Coronary artery (tissue), 2 donors: Measurements from ENCODE around the gene IGF1.

ENCODE experiments used
- DNase-seq: peaks from one replicate; pipeline ENCODE4 v3.0.0-alpha.2; 2017; ENCODE audit warnings: low spot score
- H3K27ac ChIP-seq, 2 donors: fragments of 200-600 bp; sonication (generic); one replicate each; pipeline ENCODE4 v1.5.1; 2016 to 2019
- H3K4me3 ChIP-seq: fragments of 200-600 bp; sonication (generic); 2 replicates; pipeline ENCODE4 v1.5.1; 2016; ENCODE audit warnings: mild to moderate bottlenecking, moderate library complexity
- CTCF ChIP-seq: fragments of 200-600 bp; sonication (generic); IDR thresholded peaks from one replicate; pipeline ENCODE4 v1.5.1; 2019; ENCODE audit warnings: antibody characterized with exemption

The IGF1 gene

GRCh38 chr12:102465762-102466560 lies 14.4 kb downstream of the IGF1 start:
- H3K4me3 ChIP-seq = no peak overlapping the region
- no peak overlapping the region for H3K27ac ChIP-seq
- DNase-seq = no peak
- TF ChIP-seq CTCF = no peak

- Histone ChIP-seq H3K4me3 (no peak overlapping the region), H3K27ac (peak overlapping the region in 1 of 2 donors; percentile 63)
- TF ChIP-seq CTCF = no peak
- no peak for DNase-seq
These were observed 16.6 kb downstream of the IGF1 start for GRCh38 chr12:102463659-102464249.

GRCh38 chr12:102462795-102463465 lies 17.4 kb downstream of the IGF1 start:
- DNase-seq = no peak
- TF ChIP-seq CTCF = no peak
- Histone ChIP-seq H3K4me3 (peak overlapping the region; percentile 30), H3K27ac (peak overlapping the region; percentile 13 to 63)

GRCh38 chr12:102462386-102462785 lies 18.0 kb downstream of the IGF1 start:
- no peak for TF ChIP-seq CTCF
- no peak for DNase-seq
- H3K4me3 ChIP-seq = no peak overlapping the region
- peak overlapping the region; percentile 13 to 63 for H3K27ac ChIP-seq

- Histone ChIP-seq H3K27ac (no peak overlapping the region), H3K4me3 (no peak overlapping the region)
- TF ChIP-seq CTCF = no peak
- no peak for DNase-seq
These were observed 18.9 kb downstream of the IGF1 start for GRCh38 chr12:102461501-102461900.

GRCh38 chr12:102459314-102459713 lies 21.0 kb downstream of the IGF1 start:
- H3K27ac ChIP-seq = no peak overlapping the region
- DNase-seq = no peak
- no peak overlapping the region for H3K4me3 ChIP-seq
- TF ChIP-seq CTCF = no peak
